ENCODE data around the gene MT2A.
"Not testable (repeated sequence)": the region's sequence is repeated elsewhere in the genome, so short reads cannot be mapped to it uniquely, and the experiment has no call there.

Gene MT2A

DNA sequence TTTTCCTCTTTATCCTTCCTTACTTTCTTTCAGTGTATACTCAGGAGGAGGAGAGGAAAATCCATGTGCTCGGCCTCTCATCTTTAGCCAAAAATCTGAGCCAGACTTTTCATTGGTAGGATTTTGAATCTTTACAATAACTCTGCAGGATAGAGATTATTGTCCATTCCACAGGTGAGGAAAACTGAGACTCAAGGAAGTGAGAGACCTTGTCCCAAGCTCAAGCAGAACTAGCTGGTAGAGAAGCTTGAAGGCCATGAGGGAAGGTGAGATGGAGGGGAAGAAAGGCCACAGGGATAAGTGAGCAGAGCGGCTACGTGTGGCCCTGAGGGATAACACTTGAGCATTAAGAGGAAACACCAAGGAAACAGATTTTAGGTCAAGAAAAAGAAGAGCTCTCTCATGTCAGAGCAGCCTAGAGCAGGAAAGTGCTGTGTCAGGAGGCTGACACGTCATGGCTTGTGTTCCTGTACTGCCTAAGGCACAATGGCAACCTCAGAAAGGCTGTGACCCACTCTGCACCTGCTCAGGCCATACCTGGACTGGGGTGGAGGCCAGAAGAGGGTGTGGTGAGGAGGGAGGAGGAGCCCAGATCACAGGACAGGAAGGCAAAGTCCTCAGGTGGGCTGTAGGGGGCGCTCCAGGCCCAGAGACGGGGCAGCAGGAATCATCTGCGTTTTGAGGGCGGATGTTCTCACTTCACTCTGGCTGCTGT, 31.6 kb upstream of the MT2A start:
- no CpG with 5 or more reads among the region's 8 CpGs for WGBS, 2 donors (ENCODE audit: extremely low coverage in 2 of 2, insufficient read length in 2 of 2, insufficient replicate concordance in 1 of 2)
- no peak overlapping the region for H4K8ac ChIP-seq (ENCODE audit: low read depth, low read length)
- no peaks in the 10 kb centered on the region for H3K4me1 ChIP-seq (ENCODE audit: control insufficient read depth in 2 of 2, insufficient read depth in 1 of 2, low read depth in 1 of 2, low read length in 2 of 2)
- no peak overlapping the region for H2BK12ac ChIP-seq (ENCODE audit: low read length)
- no peak overlapping the region for H3K27ac ChIP-seq (replicated peaks; ENCODE audit: low read length)
- no peaks in the 10 kb centered on the region for H3K36me3 ChIP-seq (replicated peaks in 1 of 2; ENCODE audit: control insufficient read depth in 2 of 2, insufficient read depth in 2 of 2, low read length in 2 of 2)
- H2BK15ac ChIP-seq (ENCODE audit: low read length), result no peak overlapping the region
- peaks cover 0 to 6% (median 0%) of the 10 kb centered on the region in 3 experiments for H3K27me3 ChIP-seq (ENCODE audit: control insufficient read depth in 3 of 3, insufficient read depth in 3 of 3, low read depth in 1 of 3, low read length in 3 of 3)
- no peak overlapping the region for H4K91ac ChIP-seq (ENCODE audit: low read depth, low read length, poor library complexity)
- no peak overlapping the region for H3K14ac ChIP-seq (ENCODE audit: low read length)
- no peak overlapping the region for H3K4me2 ChIP-seq (ENCODE audit: insufficient read depth, low read length, poor library complexity, severe bottlenecking)
- peaks cover 2% of the 10 kb centered on the region for H3K79me1 ChIP-seq (ENCODE audit: low read depth, low read length)
- H2AK5ac ChIP-seq (ENCODE audit: low read depth, low read length), result no peak overlapping the region
- no peak overlapping the region for H2BK5ac ChIP-seq (ENCODE audit: low read length)
- H3K4me3 ChIP-seq (ENCODE audit: low read length in 2 of 2), result no peak overlapping the region
- peaks cover 0 to 7% of the 10 kb centered on the region in 2 donors for H3K9me3 ChIP-seq (replicated peaks in 1 of 2; ENCODE audit: control insufficient read depth in 2 of 2, insufficient read depth in 1 of 2, low read depth in 1 of 2, low read length in 2 of 2)
- peak overlapping the region; percentile 29 for H3K23ac ChIP-seq (ENCODE audit: low read depth, low read length, poor library complexity)
- H2AFZ ChIP-seq (ENCODE audit: low read length), result no peak overlapping the region
- no peak overlapping the region for H3K9ac ChIP-seq (ENCODE audit: low read depth, low read length, poor library complexity)
- H3K4ac ChIP-seq (ENCODE audit: low read length), result no peak overlapping the region
- DNase-seq (ENCODE audit: low spot score), result peak; percentile 24
- no peak overlapping the region for H2BK120ac ChIP-seq (ENCODE audit: low read depth, low read length)
- no peak overlapping the region for H3K18ac ChIP-seq (ENCODE audit: low read length)

DNA sequence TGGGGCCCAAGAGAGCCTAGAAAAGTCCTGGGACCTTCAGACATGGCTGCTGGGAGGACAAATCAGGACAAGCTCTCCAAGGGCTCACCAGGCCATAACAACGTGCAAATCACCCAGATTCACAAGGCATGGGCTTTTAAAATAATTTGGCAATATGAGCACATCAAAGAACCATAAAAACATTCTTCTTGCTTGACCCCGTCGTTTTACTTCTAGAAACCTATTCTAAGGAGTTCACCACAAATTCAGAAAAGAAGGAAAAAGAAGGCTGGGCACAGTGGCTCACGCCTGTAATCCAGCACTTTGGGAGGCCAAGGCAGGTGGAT, 31.1 kb upstream of the MT2A start:
- peaks cover 0 to 6% (median 0%) of the 10 kb centered on the region in 3 experiments for H3K27me3 ChIP-seq (ENCODE audit: control insufficient read depth in 3 of 3, insufficient read depth in 3 of 3, low read depth in 1 of 3, low read length in 3 of 3)
- no peak overlapping the region for H4K8ac ChIP-seq (ENCODE audit: low read depth, low read length)
- WGBS, 2 donors (ENCODE audit: extremely low coverage in 2 of 2, insufficient read length in 2 of 2, insufficient replicate concordance in 1 of 2), result no CpG with 5 or more reads among the region's 4 CpGs
- H2BK15ac ChIP-seq (ENCODE audit: low read length), result no peak overlapping the region
- no peak overlapping the region for H4K91ac ChIP-seq (ENCODE audit: low read depth, low read length, poor library complexity)
- H2BK12ac ChIP-seq (ENCODE audit: low read length), result no peak overlapping the region
- H3K18ac ChIP-seq (ENCODE audit: low read length), result no peak overlapping the region
- no peaks in the 10 kb centered on the region for H3K36me3 ChIP-seq (replicated peaks in 1 of 2; ENCODE audit: control insufficient read depth in 2 of 2, insufficient read depth in 2 of 2, low read length in 2 of 2)
- no peak overlapping the region for H3K4ac ChIP-seq (ENCODE audit: low read length)
- DNase-seq (ENCODE audit: low spot score), result no peak
- peaks cover 2% of the 10 kb centered on the region for H3K79me1 ChIP-seq (ENCODE audit: low read depth, low read length)
- H3K9me3 ChIP-seq (replicated peaks in 1 of 2; ENCODE audit: control insufficient read depth in 2 of 2, insufficient read depth in 1 of 2, low read depth in 1 of 2, low read length in 2 of 2), result peaks cover 0 to 7% of the 10 kb centered on the region in 2 donors
- no peaks in the 10 kb centered on the region for H3K4me1 ChIP-seq (ENCODE audit: control insufficient read depth in 2 of 2, insufficient read depth in 1 of 2, low read depth in 1 of 2, low read length in 2 of 2)
- H3K27ac ChIP-seq (replicated peaks; ENCODE audit: low read length), result no peak overlapping the region
- H3K23ac ChIP-seq (ENCODE audit: low read depth, low read length, poor library complexity), result peak overlapping the region; percentile 29
- no peak overlapping the region for H3K4me2 ChIP-seq (ENCODE audit: insufficient read depth, low read length, poor library complexity, severe bottlenecking)
- H3K14ac ChIP-seq (ENCODE audit: low read length), result no peak overlapping the region
- H2BK120ac ChIP-seq (ENCODE audit: low read depth, low read length), result no peak overlapping the region
- no peak overlapping the region for H2BK5ac ChIP-seq (ENCODE audit: low read length)
- no peak overlapping the region for H2AK5ac ChIP-seq (ENCODE audit: low read depth, low read length)
- no peak overlapping the region for H2AFZ ChIP-seq (ENCODE audit: low read length)
- H3K4me3 ChIP-seq (ENCODE audit: low read length in 2 of 2), result no peak overlapping the region
- no peak overlapping the region for H3K9ac ChIP-seq (ENCODE audit: low read depth, low read length, poor library complexity)

DNA sequence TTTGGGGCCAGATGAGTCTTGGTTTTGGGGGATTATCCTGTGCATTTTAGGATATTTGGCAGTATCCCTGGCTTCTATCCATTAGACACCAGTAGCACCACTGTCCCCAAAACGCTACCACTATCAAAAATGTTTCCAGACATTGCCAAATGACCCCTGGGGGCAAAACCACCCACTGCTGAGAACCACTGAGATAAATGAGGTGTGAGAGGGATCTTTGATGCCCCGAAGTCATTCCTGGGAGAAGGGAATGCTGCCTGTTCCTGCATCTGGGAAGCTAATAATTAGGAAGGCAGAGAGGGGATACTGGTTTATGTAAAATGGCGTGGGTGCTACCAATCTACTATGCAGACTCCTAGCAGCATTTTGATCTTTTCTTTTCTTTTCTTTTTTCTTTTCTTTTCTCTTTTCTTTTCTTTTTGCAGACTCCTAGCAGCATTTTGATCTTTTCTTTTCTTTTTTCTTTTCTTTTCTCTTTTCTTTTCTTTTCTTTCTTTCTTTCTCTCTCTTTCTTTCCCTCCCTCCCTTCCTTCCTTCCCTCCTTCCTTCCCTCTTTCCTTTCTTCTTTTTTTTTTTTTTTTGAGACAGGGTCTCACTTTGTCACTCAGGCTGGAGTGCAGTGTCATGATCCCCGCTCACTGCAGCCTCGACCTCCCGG, 27.9 kb upstream of the MT2A start:
- peaks cover 0 to 4% (median 0%) of the 10 kb centered on the region in 3 experiments for H3K27me3 ChIP-seq (ENCODE audit: control insufficient read depth in 3 of 3, insufficient read depth in 3 of 3, low read depth in 1 of 3, low read length in 3 of 3)
- no peak overlapping the region for H3K4me3 ChIP-seq (ENCODE audit: low read length in 2 of 2)
- no peak overlapping the region for H3K23ac ChIP-seq (ENCODE audit: low read depth, low read length, poor library complexity)
- no peaks in the 10 kb centered on the region for H3K36me3 ChIP-seq (replicated peaks in 1 of 2; ENCODE audit: control insufficient read depth in 2 of 2, insufficient read depth in 2 of 2, low read length in 2 of 2)
- no peak overlapping the region for H2BK12ac ChIP-seq (ENCODE audit: low read length)
- no peak overlapping the region for H4K8ac ChIP-seq (ENCODE audit: low read depth, low read length)
- peaks cover 0 to 2% of the 10 kb centered on the region in 2 donors for H3K4me1 ChIP-seq (ENCODE audit: control insufficient read depth in 2 of 2, insufficient read depth in 1 of 2, low read depth in 1 of 2, low read length in 2 of 2)
- no peak overlapping the region for H3K14ac ChIP-seq (ENCODE audit: low read length)
- no peaks in the 10 kb centered on the region for H3K9me3 ChIP-seq (replicated peaks in 1 of 2; ENCODE audit: control insufficient read depth in 2 of 2, insufficient read depth in 1 of 2, low read depth in 1 of 2, low read length in 2 of 2)
- H2BK5ac ChIP-seq (ENCODE audit: low read length), result no peak overlapping the region
- H4K91ac ChIP-seq (ENCODE audit: low read depth, low read length, poor library complexity), result no peak overlapping the region
- H2BK15ac ChIP-seq (ENCODE audit: low read length), result no peak overlapping the region
- H3K4me2 ChIP-seq (ENCODE audit: insufficient read depth, low read length, poor library complexity, severe bottlenecking), result no peak overlapping the region
- no peak overlapping the region for H3K18ac ChIP-seq (ENCODE audit: low read length)
- no peak overlapping the region for H3K4ac ChIP-seq (ENCODE audit: low read length)
- DNase-seq (ENCODE audit: low spot score), result no peak
- no peak overlapping the region for H2AK5ac ChIP-seq (ENCODE audit: low read depth, low read length)
- H3K9ac ChIP-seq (ENCODE audit: low read depth, low read length, poor library complexity), result no peak overlapping the region
- no peak overlapping the region for H3K27ac ChIP-seq (replicated peaks; ENCODE audit: low read length)
- no peak overlapping the region for H2BK120ac ChIP-seq (ENCODE audit: low read depth, low read length)
- H2AFZ ChIP-seq (ENCODE audit: low read length), result no peak overlapping the region
- no CpG with 5 or more reads among the region's 6 CpGs for WGBS, 2 donors (ENCODE audit: extremely low coverage in 2 of 2, insufficient read length in 2 of 2, insufficient replicate concordance in 1 of 2)
- peaks cover 2% of the 10 kb centered on the region for H3K79me1 ChIP-seq (ENCODE audit: low read depth, low read length)

GRCh38 chr16:56582911-56583310, 25.5 kb upstream of the MT2A start:
- DNase-seq (ENCODE audit: low spot score); H3K9me3 ChIP-seq (replicated peaks in 1 of 2; ENCODE audit: control insufficient read depth in 2 of 2, insufficient read depth in 1 of 2, low read depth in 1 of 2, low read length in 2 of 2); H3K27ac ChIP-seq (replicated peaks; ENCODE audit: low read length); H3K4me2 ChIP-seq (ENCODE audit: insufficient read depth, low read length, poor library complexity, severe bottlenecking); H2AK5ac ChIP-seq (ENCODE audit: low read depth, low read length); H2BK5ac ChIP-seq (ENCODE audit: low read length); H3K4me1 ChIP-seq (ENCODE audit: control insufficient read depth in 2 of 2, insufficient read depth in 1 of 2, low read depth in 1 of 2, low read length in 2 of 2); H3K14ac ChIP-seq (ENCODE audit: low read length); H3K9ac ChIP-seq (ENCODE audit: low read depth, low read length, poor library complexity); H3K18ac ChIP-seq (ENCODE audit: low read length); H3K4ac ChIP-seq (ENCODE audit: low read length); H4K8ac ChIP-seq (ENCODE audit: low read depth, low read length); H2BK12ac ChIP-seq (ENCODE audit: low read length); H2AFZ ChIP-seq (ENCODE audit: low read length); H4K91ac ChIP-seq (ENCODE audit: low read depth, low read length, poor library complexity); H3K4me3 ChIP-seq (ENCODE audit: low read length in 2 of 2); H3K23ac ChIP-seq (ENCODE audit: low read depth, low read length, poor library complexity); H2BK120ac ChIP-seq (ENCODE audit: low read depth, low read length); H3K36me3 ChIP-seq (replicated peaks in 1 of 2; ENCODE audit: control insufficient read depth in 2 of 2, insufficient read depth in 2 of 2, low read length in 2 of 2); H3K79me1 ChIP-seq (ENCODE audit: low read depth, low read length); H2BK15ac ChIP-seq (ENCODE audit: low read length): not testable (repeated sequence)
- H3K27me3 ChIP-seq (ENCODE audit: control insufficient read depth in 3 of 3, insufficient read depth in 3 of 3, low read depth in 1 of 3, low read length in 3 of 3), result peaks cover 0 to 18% (median 7%) of the 10 kb centered on the region in 3 experiments
- WGBS, 2 donors (ENCODE audit: extremely low coverage in 2 of 2, insufficient read length in 2 of 2, insufficient replicate concordance in 1 of 2), result no CpG with 5 or more reads among the region's 2 CpGs
